Cardiac muscle cell (in vitro differentiated cells and primary cell): Measurements from ENCODE around the gene ANKRD26. TPM values are rescaled to one million over a fixed set of nuclear protein-coding genes. Genes with fewer than 3 reads are reported as not detected.

Experiments used
- DNase-seq, 2 donors: peaks; one replicate each; pipeline versions ENCODE4 v3.0.0 to v3.0.0-alpha.2; 2010 to 2017; ENCODE audit warnings: low read depth in 1 of 2, low spot score in 1 of 2
- H3K27ac ChIP-seq: fragments of 200-600 bp; sonication (generic); 2 replicates; pipeline ENCODE4 v1.5.1; 2016
- H3K27me3 ChIP-seq: fragments of 200-600 bp; sonication (generic); 2 replicates; pipeline ENCODE4 v1.6.0; 2016; ENCODE audit warnings: control low read depth
- H3K36me3 ChIP-seq: fragments of 200-600 bp; sonication (generic); 2 replicates; pipeline ENCODE4 v1.5.1; 2016; ENCODE audit warnings: control low read depth
- H3K4me1 ChIP-seq: fragments of 200-600 bp; sonication (generic); 2 replicates; pipeline ENCODE4 v1.8.1; 2017; ENCODE audit warnings: low read depth, mild to moderate bottlenecking, mixed run types
- H3K4me3 ChIP-seq: fragments of 200-600 bp; sonication (generic); 2 replicates; pipeline ENCODE4 v1.5.1; 2016; ENCODE audit warnings: mild to moderate bottlenecking
- H3K9me3 ChIP-seq: fragments of 200-600 bp; sonication (generic); 2 replicates; pipeline ENCODE4 v1.5.1; 2017; ENCODE audit warnings: low read depth, mild to moderate bottlenecking, control low read depth
- polyA plus RNA-seq: library from polyadenylated mRNA; unstranded; fragments of >200 nt; fragmentation: Nextera tagmentation; extraction: Ambion mirVana; gene quantifications from 2 replicates; pipeline ENCODE4 v1.2.1, GENCODE V29; 2016
- total RNA-seq: library from RNA; depleted of rRNA; stranded (reverse); fragments of >200 nt; gene quantifications from 2 replicates; pipeline ENCODE4 v1.2.3, GENCODE V29; 2016
- TF ChIP-seq, protein P1 (sequence below): IDR thresholded peaks from 2 replicates; pipeline ENCODE4 v1.5.1; 2012; ENCODE audit warnings: low read depth, mild to moderate bottlenecking, low read length

ANKRD26 gene
- total and polyA plus RNA-seq, 2 experiments from 2014 or later: 16.1 to 25.0 TPM

DNA sequence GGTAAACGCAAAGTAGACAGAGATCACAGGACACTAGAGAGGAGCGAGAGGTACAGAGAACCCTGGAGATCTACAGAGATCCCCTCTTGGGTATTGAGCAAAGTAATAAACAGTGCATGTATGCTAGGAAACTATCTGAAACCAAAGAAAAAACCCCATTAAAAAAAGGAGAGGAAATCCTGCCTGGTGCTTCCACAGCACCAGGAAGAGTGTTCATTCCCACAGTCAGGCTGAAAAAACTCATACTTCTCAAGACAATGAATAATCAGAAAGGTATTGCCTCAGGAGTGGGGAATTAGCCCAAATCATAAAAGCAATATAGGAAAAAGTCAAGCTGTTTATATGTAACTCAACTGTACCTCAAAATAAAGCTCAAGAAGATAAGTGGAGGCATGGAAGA is 59.1 kb downstream of the ANKRD26 start:
- DNase-seq: no peak
- Histone ChIP-seq H3K9me3 (no peaks in the 10 kb centered on the region), H3K4me3 (no peak overlapping the region), H3K27ac (no peak overlapping the region), H3K4me1 (no peaks in the 10 kb centered on the region), H3K36me3 (peaks cover 34% of the 10 kb centered on the region), H3K27me3 (no peaks in the 10 kb centered on the region)
- TF ChIP-seq, protein P1, sequence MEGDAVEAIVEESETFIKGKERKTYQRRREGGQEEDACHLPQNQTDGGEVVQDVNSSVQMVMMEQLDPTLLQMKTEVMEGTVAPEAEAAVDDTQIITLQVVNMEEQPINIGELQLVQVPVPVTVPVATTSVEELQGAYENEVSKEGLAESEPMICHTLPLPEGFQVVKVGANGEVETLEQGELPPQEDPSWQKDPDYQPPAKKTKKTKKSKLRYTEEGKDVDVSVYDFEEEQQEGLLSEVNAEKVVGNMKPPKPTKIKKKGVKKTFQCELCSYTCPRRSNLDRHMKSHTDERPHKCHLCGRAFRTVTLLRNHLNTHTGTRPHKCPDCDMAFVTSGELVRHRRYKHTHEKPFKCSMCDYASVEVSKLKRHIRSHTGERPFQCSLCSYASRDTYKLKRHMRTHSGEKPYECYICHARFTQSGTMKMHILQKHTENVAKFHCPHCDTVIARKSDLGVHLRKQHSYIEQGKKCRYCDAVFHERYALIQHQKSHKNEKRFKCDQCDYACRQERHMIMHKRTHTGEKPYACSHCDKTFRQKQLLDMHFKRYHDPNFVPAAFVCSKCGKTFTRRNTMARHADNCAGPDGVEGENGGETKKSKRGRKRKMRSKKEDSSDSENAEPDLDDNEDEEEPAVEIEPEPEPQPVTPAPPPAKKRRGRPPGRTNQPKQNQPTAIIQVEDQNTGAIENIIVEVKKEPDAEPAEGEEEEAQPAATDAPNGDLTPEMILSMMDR: no peak

DNA sequence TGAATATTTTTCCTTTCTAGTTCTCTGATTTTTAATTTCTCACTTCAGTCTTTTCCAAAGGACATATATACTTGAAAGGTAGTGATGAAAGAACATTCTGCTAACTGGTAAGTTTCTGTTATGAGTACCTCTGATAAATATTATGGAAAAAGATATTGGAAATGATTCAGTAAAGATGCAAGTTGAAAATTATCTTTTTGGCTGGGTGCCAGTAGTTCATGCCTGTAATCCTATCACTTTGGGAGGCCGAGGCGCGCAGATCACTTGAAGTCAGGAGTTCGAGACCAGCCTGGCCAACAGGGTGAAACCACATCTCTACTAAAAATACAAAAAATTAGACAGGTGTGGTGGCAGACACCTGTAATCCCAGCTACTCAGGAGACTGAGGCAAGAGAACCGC is 62.1 kb downstream of the ANKRD26 start:
- no peaks in the 10 kb centered on the region for H3K4me1 ChIP-seq
- no peak overlapping the region for H3K27ac ChIP-seq
- no peak for DNase-seq
- H3K9me3 ChIP-seq: no peaks in the 10 kb centered on the region
- no peaks in the 10 kb centered on the region for H3K27me3 ChIP-seq
- no peak overlapping the region for H3K4me3 ChIP-seq
- TF ChIP-seq, protein P1: no peak
- peaks cover 31% of the 10 kb centered on the region for H3K36me3 ChIP-seq

DNA sequence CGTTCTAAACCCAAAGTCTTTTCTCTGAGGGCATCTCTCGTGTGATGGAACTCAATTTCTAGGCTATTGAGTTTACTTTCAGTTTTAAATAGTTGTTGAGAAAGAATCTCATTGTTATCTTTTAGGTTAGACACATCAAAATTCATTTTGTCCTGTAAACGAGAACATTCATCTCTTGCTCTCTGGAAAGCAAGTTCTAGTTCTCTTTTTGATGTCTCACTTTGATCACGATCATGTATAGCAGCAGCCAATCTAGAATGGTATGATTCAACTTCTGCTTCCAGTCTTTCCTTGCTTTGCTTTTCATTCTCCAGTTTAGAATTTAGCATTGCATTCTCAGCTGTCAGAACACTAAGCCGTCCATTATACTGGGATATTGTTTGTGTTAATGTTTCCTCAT is 65.1 kb downstream of the ANKRD26 start:
- H3K36me3 ChIP-seq: peaks cover 22% of the 10 kb centered on the region
- H3K27me3 ChIP-seq: no peaks in the 10 kb centered on the region
- no peak for DNase-seq
- no peak overlapping the region for H3K27ac ChIP-seq
- H3K9me3 ChIP-seq: no peaks in the 10 kb centered on the region
- H3K4me3 ChIP-seq: no peak overlapping the region
- TF ChIP-seq, protein P1: no peak
- no peaks in the 10 kb centered on the region for H3K4me1 ChIP-seq

DNA sequence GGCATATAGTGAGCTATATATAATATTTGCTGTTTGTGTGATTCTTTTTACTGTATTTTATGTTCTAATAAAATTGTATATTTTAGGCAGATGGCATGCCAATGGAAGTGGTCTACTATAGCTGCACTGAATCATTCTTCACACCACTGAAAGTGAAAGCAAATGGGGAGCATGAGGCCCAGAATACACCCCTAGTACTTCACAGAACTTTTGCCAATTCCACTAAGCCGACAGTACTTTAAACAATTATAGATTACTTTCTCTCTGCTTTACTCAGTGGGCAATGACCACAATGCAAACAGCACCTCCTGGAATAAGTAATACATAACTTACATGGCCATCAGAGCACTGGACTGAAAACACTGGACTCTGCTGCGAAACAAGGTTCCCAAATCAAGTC is 70.2 kb downstream of the ANKRD26 start:
- Histone ChIP-seq H3K27me3 (no peaks in the 10 kb centered on the region), H3K9me3 (no peaks in the 10 kb centered on the region), H3K36me3 (peaks cover 31% of the 10 kb centered on the region), H3K27ac (no peak overlapping the region), H3K4me3 (no peak overlapping the region), H3K4me1 (no peaks in the 10 kb centered on the region)
- TF ChIP-seq, protein P1: no peak
- no peak for DNase-seq

DNA sequence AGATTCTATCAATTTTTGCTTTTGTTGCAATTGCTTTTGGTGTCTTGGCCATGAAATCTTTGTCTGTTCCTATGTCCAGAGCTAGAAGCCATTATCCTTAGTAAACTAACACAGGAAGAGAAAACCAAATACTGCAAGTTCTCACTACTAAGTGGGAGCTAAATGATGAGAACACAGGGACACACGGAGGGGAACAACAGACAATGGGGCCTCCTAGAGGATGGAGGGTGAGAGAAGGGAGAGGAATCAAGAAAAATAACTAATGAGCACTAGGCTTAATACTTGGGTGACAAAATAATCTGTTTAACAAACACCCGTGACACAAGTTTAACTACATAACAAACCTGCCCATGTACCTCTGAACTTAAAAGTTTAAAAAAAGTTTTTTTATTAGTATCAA is 78.2 kb downstream of the ANKRD26 start:
- Histone ChIP-seq H3K4me1 (no peaks in the 10 kb centered on the region), H3K27ac (no peak overlapping the region), H3K9me3 (no peaks in the 10 kb centered on the region), H3K36me3 (peaks cover 32% of the 10 kb centered on the region), H3K27me3 (no peaks in the 10 kb centered on the region), H3K4me3 (no peak overlapping the region)
- TF ChIP-seq, protein P1: no peak
- DNase-seq: no peak

DNA sequence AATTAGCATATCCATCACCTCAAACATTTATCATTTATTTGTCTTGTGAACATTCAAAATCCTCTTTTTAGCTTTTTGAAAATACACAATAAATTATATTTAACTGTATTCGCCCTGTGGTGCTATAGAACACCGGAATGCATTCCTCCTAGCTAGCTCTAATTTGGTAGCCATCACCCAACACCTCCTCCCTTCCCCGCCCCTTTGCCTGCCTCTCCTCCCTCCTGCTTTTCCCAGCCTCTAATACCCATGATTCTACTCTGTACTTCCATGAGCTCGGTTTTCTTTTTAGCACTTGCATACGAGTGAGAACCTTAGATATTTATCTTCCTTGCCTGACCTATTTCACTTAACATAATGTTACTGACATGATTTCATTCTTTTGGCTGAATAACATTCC is 80.1 kb downstream of the ANKRD26 start:
- TF ChIP-seq, protein P1: no peak
- no peaks in the 10 kb centered on the region for H3K9me3 ChIP-seq
- H3K4me3 ChIP-seq: no peak overlapping the region
- H3K27me3 ChIP-seq: no peaks in the 10 kb centered on the region
- H3K36me3 ChIP-seq: peaks cover 24% of the 10 kb centered on the region
- no peak overlapping the region for H3K27ac ChIP-seq
- peak in 1 of 2 donors; percentile 16 for DNase-seq
- no peaks in the 10 kb centered on the region for H3K4me1 ChIP-seq
